Vagina (tissue), 2 donors: ENCODE data around the gene CYB561.

Source experiments
- POLR2A ChIP-seq, 2 donors: fragments of 450-650 bp; IDR thresholded peaks; one replicate each; pipeline ENCODE4 v1.6.1; 2017; ENCODE audit warnings: antibody characterized with exemption in 2 of 2, mild to moderate bottlenecking in 2 of 2, moderate library complexity in 2 of 2
- TF ChIP-seq, protein P1 (sequence below), 3 experiments: fragments of 450-650 bp in 2 of 3; fragments of 200-600 bp in 1 of 3; sonication (generic) in 1 of 3; IDR thresholded peaks; one replicate each; pipeline ENCODE4 v1.5.1; 2017 to 2019; ENCODE audit warnings: antibody characterized with exemption in 3 of 3, mild to moderate bottlenecking in 2 of 3, moderate library complexity in 2 of 3

GRCh38 chr17:63445571-63445953 is 544 bp downstream of the CYB561 start:
- TF ChIP-seq, protein P1, sequence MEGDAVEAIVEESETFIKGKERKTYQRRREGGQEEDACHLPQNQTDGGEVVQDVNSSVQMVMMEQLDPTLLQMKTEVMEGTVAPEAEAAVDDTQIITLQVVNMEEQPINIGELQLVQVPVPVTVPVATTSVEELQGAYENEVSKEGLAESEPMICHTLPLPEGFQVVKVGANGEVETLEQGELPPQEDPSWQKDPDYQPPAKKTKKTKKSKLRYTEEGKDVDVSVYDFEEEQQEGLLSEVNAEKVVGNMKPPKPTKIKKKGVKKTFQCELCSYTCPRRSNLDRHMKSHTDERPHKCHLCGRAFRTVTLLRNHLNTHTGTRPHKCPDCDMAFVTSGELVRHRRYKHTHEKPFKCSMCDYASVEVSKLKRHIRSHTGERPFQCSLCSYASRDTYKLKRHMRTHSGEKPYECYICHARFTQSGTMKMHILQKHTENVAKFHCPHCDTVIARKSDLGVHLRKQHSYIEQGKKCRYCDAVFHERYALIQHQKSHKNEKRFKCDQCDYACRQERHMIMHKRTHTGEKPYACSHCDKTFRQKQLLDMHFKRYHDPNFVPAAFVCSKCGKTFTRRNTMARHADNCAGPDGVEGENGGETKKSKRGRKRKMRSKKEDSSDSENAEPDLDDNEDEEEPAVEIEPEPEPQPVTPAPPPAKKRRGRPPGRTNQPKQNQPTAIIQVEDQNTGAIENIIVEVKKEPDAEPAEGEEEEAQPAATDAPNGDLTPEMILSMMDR (IDR thresholded peaks at IDR 0.05) = no peak
- TF ChIP-seq POLR2A (IDR thresholded peaks at IDR 0.05) = no peak
